HG03520 (cell line): ENCODE results near the gene KRTAP5-6.

Experiments
- ATAC-seq: cut with Tn5 transposase; IDR thresholded peaks from one replicate; pipeline ENCODE4 v1.9.1; 2021; ENCODE audit warnings: mild to moderate bottlenecking, moderate library complexity; ENCODE audit not compliant: unreplicated experiment

The KRTAP5-6 gene

DNA sequence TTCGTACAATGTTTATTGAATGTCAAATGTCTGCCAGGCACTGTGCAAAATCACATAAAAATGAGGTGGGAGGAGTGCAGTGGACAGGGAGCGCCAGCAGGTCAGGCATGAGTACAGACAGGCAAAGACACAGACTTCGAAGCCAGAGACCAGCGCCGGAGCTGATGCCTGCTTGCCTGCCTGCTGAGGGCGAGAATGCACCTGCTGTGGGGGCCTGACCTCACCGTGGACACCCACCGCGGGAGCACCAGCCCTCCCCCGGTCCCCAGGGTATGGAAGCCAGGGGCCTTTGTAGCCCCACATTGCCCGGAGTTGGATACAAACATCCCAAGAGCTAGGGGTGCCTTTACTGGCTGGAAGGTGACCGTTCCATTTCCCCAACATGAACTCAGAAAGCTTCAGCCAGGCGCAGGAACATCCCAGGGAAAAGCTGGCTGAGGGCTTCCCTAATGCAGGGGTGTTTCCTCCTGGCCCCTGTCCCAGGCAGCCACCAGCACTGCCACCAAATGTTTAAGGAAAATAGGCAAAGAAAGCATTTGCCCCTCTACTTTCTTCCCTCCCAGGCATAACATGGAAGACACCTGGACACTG lies 35.5 kb downstream of the KRTAP5-6 start:
- no peak for ATAC-seq

DNA sequence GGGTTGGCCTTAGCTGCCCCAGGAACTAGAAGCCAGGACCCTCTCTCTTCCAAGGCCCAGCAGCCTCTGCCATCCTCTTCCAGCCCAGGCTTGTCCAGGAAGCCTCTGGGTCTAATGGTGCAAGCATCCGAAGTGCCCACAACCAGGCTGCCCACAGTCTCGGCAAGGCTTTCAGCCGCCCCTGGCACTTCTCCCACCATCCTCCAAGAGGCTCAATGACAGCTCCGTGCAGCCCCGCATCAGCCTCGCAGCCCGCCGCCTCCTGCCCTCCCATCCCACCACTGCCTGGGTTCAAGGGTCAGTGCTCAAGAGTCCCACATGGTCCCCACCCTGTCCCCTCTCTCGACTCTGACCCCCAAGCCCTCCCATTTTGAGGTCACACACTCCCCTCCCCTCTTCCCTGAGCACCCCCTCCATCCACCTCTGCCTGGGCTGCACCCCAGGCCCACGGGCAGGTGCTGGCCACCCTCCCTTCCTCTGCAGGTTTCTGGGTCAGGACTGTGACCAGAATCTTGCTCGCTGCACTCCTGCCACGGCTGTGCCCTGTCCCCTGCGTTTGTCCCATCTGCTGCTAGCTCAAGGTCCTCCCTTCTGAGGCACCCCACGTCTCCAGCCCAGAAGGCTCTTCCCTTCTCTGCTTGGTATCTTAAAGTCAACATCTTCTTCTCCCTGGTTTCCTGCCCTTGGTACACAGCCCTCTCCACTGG lies 36.2 kb downstream of the KRTAP5-6 start:
- no peak for ATAC-seq

DNA sequence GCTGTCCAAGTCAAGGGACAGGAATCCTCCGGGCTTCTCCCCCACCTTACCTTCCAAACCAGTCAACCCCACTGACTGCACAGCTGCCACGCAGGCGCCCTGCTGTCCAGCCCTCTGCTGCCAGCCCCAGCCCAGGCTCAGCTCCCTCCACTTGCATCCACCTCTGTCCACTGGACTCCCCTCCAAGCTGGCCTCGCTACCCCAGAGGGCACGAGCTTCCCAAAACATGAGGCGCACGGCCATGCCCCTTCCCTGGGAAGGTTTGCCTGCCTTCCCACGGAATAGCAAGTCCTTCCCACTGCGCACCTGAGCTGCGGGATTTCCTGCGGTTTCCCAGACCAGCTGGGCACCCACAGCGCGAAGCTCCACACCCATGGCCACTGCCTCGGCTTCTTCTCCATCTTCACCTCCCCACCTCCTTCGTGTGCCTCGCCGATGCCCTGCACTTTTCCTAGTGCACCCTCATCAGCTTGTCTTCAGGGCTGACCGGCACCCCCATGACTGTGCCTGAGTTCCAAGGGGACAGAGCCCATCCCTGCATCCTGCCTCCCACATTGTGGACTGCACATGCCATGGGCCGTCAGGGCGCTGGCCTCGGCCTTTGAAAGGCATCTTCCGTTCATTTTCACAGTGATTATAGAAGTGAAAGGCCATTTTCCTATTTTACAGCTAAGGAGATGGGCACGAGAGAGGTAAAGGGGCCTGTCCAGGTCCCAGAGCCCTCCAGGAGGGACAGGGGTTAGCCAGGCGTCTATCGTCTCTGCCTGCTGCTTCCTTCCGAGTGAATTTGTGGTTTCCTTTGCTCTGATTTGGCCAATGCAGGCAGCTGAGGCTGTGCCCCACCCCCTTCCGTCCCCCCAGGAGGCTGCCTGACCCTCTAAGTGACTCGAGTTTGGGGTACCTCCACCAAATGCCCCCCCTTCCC lies 37.0 kb downstream of the KRTAP5-6 start:
- no peak for ATAC-seq

DNA sequence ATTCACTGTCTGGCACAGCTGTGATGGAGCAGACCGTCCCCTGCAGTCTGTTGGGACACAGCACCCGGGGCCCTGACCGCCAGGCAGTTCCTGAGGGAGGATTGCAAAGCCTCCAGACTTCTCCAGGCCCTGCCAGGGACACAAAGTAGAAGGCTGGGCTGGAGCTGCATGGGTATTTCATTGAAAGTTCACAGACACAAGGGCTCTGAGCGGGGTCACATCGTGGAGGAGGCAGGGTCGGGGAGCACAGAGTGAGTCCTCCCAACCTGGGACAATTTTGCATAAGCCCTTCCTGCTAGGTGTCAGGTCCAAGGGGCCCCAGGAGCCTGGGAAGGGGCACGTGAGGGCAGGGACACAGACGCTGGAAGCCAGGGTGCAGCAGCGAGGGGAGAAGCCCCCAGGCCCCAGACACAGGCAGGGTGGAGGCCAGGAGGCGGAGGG lies 37.7 kb downstream of the KRTAP5-6 start:
- ATAC-seq, result no peak

DNA sequence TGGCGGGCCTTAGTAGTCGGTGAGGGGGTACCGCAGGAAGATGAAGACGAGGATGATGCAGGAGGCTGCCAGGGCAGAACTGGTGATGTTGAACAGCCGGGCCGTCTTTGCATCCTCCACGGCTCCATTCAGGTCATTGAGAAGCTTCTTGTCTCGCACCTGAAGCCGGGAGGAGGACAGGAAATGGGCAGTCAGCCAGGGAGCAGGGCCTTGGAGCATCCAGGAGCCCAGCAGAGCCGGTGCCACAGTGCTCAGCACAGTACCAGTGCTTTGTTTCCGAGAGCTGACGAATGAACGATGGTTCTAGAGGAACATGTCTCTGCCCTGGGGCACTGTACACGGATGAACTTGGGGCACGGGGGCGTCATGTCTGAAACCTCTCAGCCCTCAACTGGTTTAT lies 38.3 kb downstream of the KRTAP5-6 start:
- no peak for ATAC-seq

DNA sequence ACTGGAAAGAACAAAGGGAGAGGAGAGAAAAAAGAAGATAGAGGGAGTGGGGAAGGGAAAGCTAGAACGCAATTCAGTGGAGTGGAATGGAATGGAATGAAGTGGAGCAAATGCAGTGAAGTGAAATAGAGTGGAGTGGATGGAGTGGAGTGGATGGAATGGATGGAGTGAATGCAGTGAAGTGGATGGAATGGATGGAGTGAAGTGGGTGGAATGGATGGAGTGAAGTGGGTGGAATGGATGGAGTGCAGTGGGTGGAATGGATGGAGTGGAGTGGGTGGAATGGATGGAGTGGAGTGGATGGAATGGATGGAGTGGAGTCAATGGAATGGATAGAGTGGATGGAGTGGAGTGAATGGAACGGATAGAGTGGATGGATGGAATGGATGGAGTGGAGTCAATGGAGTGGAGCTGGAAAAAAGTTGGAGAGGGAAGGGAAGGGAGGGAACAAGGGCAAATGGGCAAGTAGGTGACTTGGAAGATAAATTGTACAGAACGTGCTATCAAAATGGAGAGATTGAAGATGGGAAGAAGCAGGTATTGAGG lies 39.5 kb downstream of the KRTAP5-6 start:
- ATAC-seq, result no peak

DNA sequence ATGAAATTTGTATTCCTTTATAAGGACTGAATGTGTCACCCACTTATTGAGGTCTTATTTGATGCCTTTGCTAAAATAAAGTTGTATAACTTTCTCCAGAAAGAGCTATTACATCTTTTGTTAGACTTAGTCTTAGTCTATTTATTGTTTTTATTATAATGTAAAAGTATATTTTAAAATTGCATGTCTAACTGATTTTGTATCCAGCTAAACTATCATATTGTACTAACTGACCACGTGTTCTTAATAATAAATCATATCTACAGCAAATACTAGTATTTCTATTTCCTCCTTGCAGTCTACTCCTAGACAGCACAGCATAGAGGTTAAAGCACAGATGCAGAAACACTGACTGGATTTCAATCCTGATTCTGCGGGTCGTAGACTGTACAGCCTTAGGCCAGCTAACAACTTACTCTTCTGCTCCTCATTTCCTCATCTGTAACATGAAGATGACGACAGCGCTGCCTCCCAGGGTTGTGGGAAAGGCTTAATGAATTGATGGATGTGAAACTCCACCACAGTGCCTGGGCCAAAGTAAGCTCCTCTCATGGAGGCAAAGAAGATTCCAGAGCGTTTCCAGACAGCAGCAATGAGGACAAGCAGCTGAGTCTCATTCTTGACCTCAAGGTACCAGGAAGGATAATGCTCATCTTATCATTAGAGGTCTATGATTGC lies 40.2 kb downstream of the KRTAP5-6 start:
- ATAC-seq, result no peak

DNA sequence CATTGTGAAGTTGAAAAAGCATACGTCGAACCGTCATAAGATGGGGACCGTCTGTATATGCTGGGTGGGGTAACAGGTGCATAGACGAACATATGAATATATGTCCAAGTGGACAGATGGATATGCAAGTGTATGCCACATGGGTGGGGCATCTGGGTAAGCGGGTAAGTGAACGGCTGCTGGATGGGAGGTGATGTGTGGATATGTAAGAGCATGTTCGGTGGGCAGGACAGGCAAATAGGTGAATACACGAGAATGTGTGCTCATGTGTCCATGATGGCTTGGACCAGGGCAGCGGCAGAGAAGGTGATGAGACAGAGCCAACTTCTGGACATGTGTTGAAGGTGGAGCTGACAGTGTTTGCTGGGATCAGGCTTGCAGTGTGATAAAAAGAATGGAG lies 41.4 kb downstream of the KRTAP5-6 start:
- no peak for ATAC-seq

DNA sequence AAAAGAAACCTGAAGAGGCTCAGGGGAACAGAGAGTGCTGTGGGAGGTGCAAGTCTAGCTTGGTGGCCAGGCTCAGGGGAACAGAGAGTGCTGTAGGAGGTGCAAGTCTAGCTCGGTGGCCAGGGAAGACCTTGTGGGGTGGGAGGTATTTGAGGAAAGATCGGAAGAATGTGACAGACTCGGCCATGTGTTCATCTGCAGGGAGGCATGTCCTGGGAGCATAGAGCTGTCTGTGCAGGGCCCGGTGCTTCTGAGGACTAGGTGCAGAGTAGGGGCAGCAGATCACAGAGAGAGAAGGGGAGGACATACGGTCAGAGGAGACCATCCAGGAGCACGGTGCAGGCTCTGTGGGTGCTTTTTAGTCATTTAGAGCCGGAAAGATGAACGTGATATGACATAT lies 42.6 kb downstream of the KRTAP5-6 start:
- no peak for ATAC-seq

DNA sequence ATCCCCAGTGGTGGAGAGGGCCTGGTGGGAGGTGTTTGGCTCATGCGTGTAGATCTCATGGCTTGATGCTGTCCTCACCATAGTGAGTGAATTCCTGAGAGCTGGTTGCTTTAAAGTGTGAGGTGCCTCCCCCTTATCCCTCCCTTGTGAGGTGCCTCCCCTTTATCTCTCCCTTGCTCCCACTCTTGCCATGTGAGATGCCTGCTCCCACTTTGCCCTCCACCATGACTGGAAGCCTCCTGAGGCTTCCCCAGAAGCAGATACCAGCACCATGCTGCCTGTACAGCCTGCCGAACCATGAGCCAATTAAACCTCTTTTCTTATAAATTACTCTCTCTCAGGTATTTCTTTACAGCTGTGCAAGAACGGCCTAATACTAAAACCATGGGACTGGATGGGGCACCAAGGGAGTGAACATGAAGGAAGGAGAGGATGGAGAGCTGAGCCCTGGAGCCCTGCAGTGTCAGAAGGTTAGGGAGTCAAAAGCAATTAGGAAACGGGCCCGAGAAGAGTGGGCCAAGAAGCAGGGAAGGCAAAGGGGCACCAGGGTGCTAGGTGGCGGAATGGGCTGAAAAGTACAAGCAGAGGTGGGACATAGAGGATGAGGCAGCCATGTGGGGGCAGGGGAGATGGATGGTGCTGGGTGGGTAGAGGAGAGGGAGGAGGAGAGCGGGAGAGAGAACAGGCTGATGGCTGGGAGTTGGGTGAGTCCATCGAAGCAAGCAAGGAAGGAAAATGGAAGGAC lies 44.0 kb downstream of the KRTAP5-6 start:
- ATAC-seq, result no peak

DNA sequence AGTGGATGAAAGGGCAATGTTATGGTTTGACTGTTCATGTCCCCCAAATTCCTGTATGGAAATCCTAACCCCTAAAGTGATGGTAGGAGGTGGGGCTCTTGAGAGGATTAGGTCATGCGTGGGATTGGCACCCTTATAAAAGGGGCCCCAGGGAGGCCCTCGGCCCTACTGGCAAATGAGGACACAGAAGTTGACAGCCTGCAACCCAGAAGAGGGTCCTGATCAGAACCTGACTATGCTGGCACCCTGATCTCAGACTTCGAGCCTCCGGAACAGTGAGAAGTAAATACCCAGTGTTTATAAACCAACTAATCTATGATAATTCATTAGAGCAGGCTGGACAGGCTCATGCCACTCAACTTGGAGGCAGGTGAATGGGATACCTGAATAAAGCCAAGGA lies 44.7 kb downstream of the KRTAP5-6 start:
- ATAC-seq, result no peak

DNA sequence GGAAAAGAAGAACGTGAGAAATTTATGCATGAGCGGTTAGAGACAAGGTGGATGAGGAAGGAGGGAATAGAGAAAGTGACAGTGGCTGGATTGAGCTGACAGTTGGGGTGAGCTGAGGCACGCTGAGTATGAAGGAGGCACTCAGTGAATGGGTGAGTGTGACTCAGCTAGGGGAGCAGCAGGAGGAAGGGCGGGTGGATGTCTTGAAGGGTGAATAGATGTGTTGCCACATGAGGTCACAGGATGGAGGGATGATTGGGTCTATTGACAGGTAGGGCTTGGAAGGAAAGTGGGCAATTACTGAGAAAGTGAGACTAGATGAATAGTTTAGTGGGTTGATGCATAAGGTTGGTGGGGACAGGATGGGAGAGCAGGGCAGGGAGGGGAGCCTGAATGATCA lies 45.4 kb downstream of the KRTAP5-6 start:
- no peak for ATAC-seq

DNA sequence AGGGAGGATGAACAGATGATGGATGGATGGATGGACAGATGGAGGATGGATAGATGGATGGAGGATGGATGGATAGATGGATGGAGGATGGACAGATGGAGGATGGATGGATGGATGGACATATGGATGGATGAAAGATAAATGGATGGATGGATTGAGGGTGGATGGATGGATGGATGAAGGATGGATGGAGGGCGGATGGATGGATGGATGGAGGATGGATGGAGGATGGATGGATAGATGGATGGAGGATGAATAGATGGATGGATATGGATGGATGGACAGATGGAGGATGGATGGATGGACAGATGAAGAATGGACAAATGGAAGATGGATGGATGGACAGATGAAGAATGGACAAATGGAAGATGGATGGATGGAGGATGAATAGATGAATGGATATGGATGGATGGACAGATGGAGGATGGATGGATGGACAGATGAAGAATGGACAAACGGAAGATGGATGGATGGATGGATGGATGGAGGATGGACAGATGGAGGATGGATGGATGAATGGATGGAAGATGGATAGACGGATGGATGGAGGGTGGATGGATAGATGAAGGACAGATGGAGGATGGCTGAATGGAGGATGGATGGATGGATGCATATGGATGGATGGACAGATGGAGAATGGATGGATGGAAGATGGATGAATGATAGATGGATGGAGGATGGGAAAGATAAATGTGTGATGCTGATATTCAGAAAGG lies 46.0 kb downstream of the KRTAP5-6 start:
- ATAC-seq, result no peak

DNA sequence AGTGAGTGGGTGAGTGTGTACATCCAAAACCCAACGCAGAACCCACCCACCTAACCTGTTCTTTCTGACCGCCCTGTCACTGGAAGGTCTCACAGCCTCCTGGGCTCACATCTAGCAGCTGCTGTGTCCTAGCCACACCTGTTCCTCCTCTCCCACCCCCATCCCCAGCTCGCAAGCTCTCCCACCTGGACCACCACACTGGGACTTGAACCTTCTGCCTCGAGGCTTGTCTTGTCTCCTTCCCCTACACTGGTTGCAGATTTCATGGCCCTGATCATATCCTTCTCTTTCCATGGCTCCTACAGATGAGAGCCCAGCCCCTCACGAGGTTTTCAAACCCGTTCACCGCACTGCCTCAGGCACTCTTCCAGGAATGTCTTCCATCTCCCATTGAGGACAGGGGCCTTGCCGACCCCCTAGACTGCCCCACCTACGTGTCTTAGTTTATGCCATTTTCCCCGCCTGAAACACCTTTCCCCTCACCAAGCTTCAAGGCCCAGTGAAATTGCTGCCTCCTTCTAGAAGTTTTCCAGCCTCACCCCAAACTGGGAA lies 46.7 kb downstream of the KRTAP5-6 start:
- ATAC-seq, result no peak

DNA sequence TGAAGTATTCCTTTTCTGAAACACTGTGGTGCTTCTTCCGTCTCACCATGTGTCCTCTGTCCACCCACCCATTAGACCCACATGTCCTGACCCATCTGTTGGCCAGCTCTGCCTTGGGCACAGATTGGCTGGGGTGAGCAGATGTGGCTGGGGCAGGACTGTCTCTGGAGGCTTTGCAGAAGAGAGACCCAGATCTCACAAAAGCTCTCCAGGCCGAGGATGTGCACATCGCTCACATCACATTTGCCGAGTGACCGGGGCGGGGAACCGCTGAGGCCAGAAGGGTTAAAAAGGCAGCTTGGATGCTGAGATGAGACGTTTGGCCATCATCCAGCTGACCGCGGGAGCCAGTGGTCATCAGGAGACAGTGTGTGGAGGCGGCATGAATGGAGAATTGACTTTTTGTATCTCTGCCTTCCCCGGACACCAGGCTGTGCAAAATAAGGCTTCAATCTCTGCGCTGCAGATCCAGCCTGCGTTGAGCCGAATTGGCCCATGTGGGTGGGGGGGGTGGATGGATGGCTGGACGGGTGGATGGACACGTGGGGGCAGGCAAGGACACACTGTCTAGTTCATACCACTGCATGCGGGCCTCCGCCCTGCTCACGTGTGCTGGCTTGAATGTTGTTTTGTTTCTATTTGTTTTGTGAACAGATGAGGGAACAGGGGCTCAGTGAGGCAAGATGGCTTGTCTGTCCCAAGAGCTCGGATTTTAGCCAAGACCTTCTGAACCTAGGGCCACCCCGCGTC lies 47.3 kb downstream of the KRTAP5-6 start:
- ATAC-seq, result no peak

DNA sequence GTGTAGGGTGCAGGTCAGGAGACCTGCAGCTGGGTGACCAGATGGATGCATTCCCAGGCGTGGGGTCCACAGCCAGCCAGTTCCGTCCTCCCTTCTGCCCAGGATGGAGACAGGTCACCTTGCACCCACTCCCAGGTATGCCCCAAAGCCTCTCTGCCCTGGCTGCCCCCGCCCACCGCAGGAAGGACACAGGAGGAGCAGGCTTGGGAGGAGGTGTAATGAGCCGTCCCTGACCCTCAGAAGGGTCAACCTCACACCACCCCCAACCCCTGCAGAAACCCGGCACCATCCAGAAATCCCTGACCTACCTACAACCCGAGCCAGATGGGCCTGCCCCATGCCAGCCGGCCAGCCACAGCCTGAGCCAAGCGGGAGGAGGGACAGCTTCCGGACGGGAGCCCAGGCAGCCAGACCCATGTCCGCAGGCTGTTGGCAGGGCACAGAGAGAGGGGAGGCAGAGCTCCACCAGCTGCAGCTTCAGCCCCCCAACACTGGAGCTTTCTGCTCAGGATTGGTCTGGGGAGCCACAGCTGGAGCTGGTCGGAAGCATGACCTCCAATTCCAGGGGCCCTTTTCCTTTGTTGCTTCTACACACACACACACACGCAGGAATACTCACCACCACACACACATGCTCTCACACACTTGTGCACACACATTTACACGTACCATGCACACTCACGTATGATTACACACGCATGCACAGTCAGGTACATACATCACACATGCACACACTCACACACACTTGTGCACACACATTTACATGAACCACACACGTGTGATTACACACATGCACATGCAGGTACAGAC lies 48.1 kb downstream of the KRTAP5-6 start:
- no peak for ATAC-seq

DNA sequence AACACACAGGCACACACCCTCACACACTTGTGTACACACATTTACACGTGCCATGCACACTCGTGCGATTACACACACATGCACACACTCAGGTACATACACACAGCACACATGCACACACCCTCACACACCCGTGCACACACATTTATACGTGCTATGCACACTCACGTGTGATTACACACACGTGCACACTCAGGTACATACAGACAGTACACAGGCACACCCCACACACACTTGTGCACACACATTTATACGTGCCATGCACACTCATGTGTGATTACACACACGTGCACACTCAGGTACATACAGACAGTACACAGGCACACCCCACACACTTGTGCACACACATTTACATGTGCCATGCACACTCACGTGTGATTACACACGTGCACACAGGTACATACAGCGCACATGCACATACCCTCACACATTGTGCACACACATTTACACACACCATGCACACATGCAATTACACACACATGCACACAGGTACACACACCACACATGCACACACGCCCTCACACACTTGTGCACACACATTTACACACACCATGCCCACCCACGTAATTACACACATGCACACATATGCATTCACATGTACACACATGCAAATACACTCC lies 48.8 kb downstream of the KRTAP5-6 start:
- ATAC-seq, result no peak
